Astrocyte of the spinal cord (primary cell): ENCODE data around the gene CDS2.
A peak's percentile ranks its signal among the peaks of the same experiment; 100 is the strongest.

Experiments used
- DNase-seq: peaks from one replicate; pipeline ENCODE4 v3.0.0; 2011; ENCODE audit warnings: low read depth, low spot score
- H3K4me3 ChIP-seq: 2 replicates; pipeline ENCODE4 v1.5.1; 2011; ENCODE audit warnings: low read depth, mild to moderate bottlenecking, low read length, moderate library complexity
- CTCF ChIP-seq: IDR thresholded peaks from 2 replicates; pipeline ENCODE4 v1.5.1; 2012; ENCODE audit warnings: low read depth, mild to moderate bottlenecking, low read length, inconsistent platforms
- in situ Hi-C: cut with HindIII; loops from 2 replicates; pipeline ENCODE4 v1.10.0; 2017; ENCODE audit warnings: low sequenced_read_pairs

Gene CDS2

GRCh38 chr20:5100684-5101347 lies 26.0 kb upstream of the CDS2 start:
- peak; percentile 58 for DNase-seq
- no peak overlapping the region for H3K4me3 ChIP-seq
- in situ Hi-C loops, result no loop called here
- peak; percentile 78 for TF ChIP-seq CTCF

GRCh38 chr20:5104479-5104878 lies 22.3 kb upstream of the CDS2 start:
- in situ Hi-C loops, result no loop called here
- no peak for DNase-seq
- TF ChIP-seq CTCF, result no peak
- H3K4me3 ChIP-seq, result no peak overlapping the region

GRCh38 chr20:5109276-5109675 lies 17.5 kb upstream of the CDS2 start:
- no peak for TF ChIP-seq CTCF
- in situ Hi-C loops, result no loop called here
- no peak for DNase-seq
- no peak overlapping the region for H3K4me3 ChIP-seq

GRCh38 chr20:5113615-5113986 lies 13.2 kb upstream of the CDS2 start:
- no peak for DNase-seq
- in situ Hi-C loops, result no loop called here
- H3K4me3 ChIP-seq, result peak overlapping the region; percentile 99
- no peak for TF ChIP-seq CTCF

GRCh38 chr20:5114403-5114802 lies 12.4 kb upstream of the CDS2 start:
- TF ChIP-seq CTCF, result no peak
- in situ Hi-C loops, result no loop called here
- no peak overlapping the region for H3K4me3 ChIP-seq

GRCh38 chr20:5116875-5117274 lies 9.9 kb upstream of the CDS2 start:
- no peak overlapping the region for H3K4me3 ChIP-seq
- no peak for DNase-seq
- no peak for TF ChIP-seq CTCF
- in situ Hi-C loops, result no loop called here

More at GRCh38 chr20:5114403-5114802, 12.4 kb upstream of the CDS2 start:
- DNase-seq, result no peak
